ENCODE data around the gene MAPK6. TPM values are rescaled to one million over a fixed set of nuclear protein-coding genes. Genes with fewer than 3 reads are reported as not detected.

MAPK6 gene
- 32.2 to 63.5 TPM (median 48.8 TPM) in 5 replicates for total RNA-seq (2022; extraction: Qiagen RNA extraction; ENCODE audit: low read depth)

DNA sequence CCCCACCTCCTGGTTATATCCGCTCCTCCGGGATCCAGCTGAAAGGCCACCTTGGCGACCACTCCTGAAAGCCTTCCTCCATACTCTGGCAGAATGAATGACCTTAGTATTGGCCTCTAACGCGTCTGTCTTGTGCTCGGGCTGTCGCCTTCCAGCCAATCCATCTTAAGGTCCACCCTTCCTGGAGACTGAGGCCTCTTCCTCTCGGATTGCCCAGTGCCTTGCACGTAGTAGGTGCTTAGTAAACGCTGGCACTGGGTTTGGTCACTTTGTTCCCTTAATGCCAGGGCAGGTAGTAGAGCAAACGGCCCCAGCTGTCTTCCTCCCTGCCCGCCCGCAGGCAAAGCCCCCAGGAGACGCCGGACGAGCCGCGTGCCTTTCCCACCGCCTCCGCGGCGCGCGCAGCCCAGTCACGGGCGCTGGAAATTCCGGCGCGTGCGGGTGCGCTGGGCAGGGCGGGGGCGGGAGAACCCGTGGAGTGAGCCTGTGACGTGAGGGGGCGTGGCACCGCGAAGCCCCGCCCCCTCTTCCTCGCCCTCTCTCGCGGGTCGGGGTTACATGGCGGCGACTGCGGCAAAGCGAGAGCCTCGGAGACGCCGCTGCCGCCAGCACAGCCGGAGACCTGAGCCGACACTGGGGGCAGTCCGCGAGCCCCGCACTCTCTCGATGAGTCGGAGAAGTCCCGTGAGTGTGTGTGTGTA is at the start of gene MAPK6:
MAPK6 (plus strand) TSS at position 527 of the 701 bp plus-strand sequence. CDS start 27,242 bp downstream, outside the sequence.

GRCh38 chr15:51971375-51972133 is 47.5 kb upstream of the MAPK6 start, which contains the start of gene LEO1:
TSS of gene LEO1 (minus strand) at chr15:51971778. CDS start at chr15:51971745, 33 bp downstream.

Other genes with a start within 250 kb of the MAPK6 start
- gene TMOD3, start 189.6 kb upstream of the MAPK6 start, total RNA-seq (2022; extraction: Qiagen RNA extraction; ENCODE audit: low read depth): 38.3 to 72.4 TPM (median 63.4 TPM) in 5 replicates
- gene LEO1, start 47.4 kb upstream of the MAPK6 start, total RNA-seq (2022; extraction: Qiagen RNA extraction; ENCODE audit: low read depth): 46.8 to 79.0 TPM (median 52.0 TPM) in 5 replicates
- gene BCL2L10, start 93.6 kb downstream of the MAPK6 start, total RNA-seq (2022; extraction: Qiagen RNA extraction; ENCODE audit: low read depth): 0.15 TPM in 1 of 5 replicates, not detected in the others
- 38.8 to 56.6 TPM (median 50.0 TPM) in 5 replicates for gene GNB5, start 172.2 kb downstream of the MAPK6 start, total RNA-seq (2022; extraction: Qiagen RNA extraction; ENCODE audit: low read depth)